Small intestine (tissue), 7 donors: ENCODE data around the gene MRPL14. TPM values are rescaled to one million over a fixed set of nuclear protein-coding genes. Genes with fewer than 3 reads are reported as not detected.

Experiments used
- DNase-seq, 2 donors: peaks; one replicate each; pipeline versions ENCODE4 v3.0.0 to v3.0.0-alpha.2; 2013
- FAIRE-seq: peaks from 2 replicates; lab custom pipeline; 2012; peaks lifted over from hg19 to GRCh38; lab: Jason Lieb, UNC
- H3K27ac ChIP-seq, 3 donors: one replicate each; pipeline ENCODE4 v1.5.1; 2013; ENCODE audit warnings: low read length in 2 of 3, mild to moderate bottlenecking in 2 of 3, control low read depth in 1 of 3, inconsistent platforms in 1 of 3, low read depth in 1 of 3, moderate library complexity in 1 of 3
- H3K27me3 ChIP-seq, 3 donors: one replicate each; pipeline ENCODE4 v1.6.1; 2013; ENCODE audit warnings: low read length in 3 of 3, inconsistent platforms in 1 of 3; ENCODE audit not compliant: control insufficient read depth in 3 of 3, insufficient read depth in 3 of 3
- H3K36me3 ChIP-seq, 3 donors: one replicate each; pipeline ENCODE4 v1.6.1; 2013; ENCODE audit warnings: low read length in 3 of 3, inconsistent platforms in 1 of 3, low read depth in 1 of 3, mild to moderate bottlenecking in 1 of 3, moderate library complexity in 1 of 3; ENCODE audit not compliant: control insufficient read depth in 3 of 3, insufficient read depth in 2 of 3
- H3K4me1 ChIP-seq, 3 donors: one replicate each; pipeline ENCODE4 v1.6.1; 2013; ENCODE audit warnings: low read length in 2 of 3, inconsistent platforms in 1 of 3, low read depth in 1 of 3, mild to moderate bottlenecking in 1 of 3, moderate library complexity in 1 of 3; ENCODE audit not compliant: control insufficient read depth in 3 of 3, insufficient read depth in 2 of 3
- H3K4me3 ChIP-seq, 3 donors: one replicate each; pipeline ENCODE4 v1.5.1; 2013; ENCODE audit warnings: low read length in 3 of 3, control low read depth in 1 of 3, inconsistent platforms in 1 of 3, low read depth in 1 of 3, mild to moderate bottlenecking in 1 of 3, moderate library complexity in 1 of 3
- H3K9me3 ChIP-seq, 2 donors: one replicate each; pipeline ENCODE4 v1.6.1; 2013; ENCODE audit warnings: low read depth in 1 of 2, low read length in 1 of 2; ENCODE audit not compliant: control insufficient read depth in 2 of 2, insufficient read depth in 1 of 2
- WGBS, 3 donors: extraction: QIAGEN DNeasy Blood & Tissue Kit; methylation state at CpG; one replicate each; pipeline ENCODE4 v1.1.7; 2013; 5-methylcytosine and 5-hydroxymethylcytosine counted together
- polyA plus RNA-seq, 4 donors: library from polyadenylated mRNA; stranded (reverse) in 3 of 4; unstranded in 1 of 4; fragments of 200-250 nt in 3 of 4; fragments of 120-200 nt in 1 of 4; gene quantifications; one replicate each; pipeline versions ENCODE4 v1.2.1 to v1.2.3, GENCODE V29; 2013
- donor health status: healthy with polysubstance abuse.
- donor health status: control.
- donor health status: control.
- donor health status: Bipolar disorder and iron deficiency.
- donor health status: healthy.

MRPL14 gene
- polyA plus RNA-seq, 4 donors, result 48.7 to 116 (median 96.0) TPM

DNA sequence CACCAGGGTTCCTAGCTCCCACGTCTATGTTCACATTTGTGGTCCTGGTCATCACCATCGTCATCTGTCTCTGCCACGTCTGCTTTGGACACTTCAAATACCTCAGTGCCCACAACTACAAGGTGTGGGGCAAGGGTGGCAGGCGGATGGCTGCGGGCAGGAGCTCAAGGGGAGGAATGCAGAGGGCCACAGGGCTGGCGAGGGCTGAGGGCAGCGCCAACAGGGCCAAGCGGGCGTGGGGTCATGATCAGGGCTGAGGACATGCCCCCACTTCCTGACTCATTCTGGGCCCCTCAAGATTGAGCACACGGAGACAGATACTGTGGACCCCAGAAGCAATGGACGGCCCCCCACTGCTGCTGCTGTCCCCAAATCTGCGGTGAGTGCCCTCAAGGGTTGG, 26.8 kb upstream of the MRPL14 start:
- Histone ChIP-seq H3K36me3 (peaks cover 0 to 48% (median 9%) of the 10 kb centered on the region in 3 donors), H3K4me3 (no peak overlapping the region), H3K9me3 (no peaks in the 10 kb centered on the region), H3K27ac (no peak overlapping the region), H3K27me3 (no peaks in the 10 kb centered on the region), H3K4me1 (peaks cover 0 to 23% (median 0%) of the 10 kb centered on the region in 3 donors)
- FAIRE-seq (no peak), DNase-seq (no peak)
- 88 to 92% (median 91%) methylated on average over 12 of the region's 12 CpGs for WGBS, 3 donors

DNA sequence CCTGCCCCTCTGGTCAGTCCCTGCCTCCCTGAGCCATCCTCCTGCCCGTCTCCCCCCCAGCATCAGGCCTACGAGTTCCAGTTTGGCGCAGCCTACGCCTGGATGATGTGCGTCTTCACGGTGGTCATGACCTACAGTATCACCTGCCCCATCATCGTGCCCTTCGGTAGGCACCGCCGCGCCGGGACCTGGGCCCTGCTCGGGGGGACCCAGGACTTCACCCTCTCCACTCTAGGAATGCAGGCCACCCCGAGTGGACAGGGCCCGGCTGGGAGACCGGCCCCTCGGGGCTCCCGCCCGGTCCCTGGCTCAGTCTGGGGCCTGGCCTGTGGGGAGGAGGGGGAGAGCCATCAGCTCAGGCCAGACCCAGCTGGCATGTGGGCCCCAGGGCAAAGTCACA, 25.3 kb upstream of the MRPL14 start:
- FAIRE-seq (no peak), DNase-seq (no peak)
- peaks cover 0 to 23% (median 0%) of the 10 kb centered on the region in 3 donors for H3K4me1 ChIP-seq

GRCh38 chr6:44152109-44152461, 24.8 kb upstream of the MRPL14 start:
- DNase-seq (no peak), FAIRE-seq (no peak)
- H3K4me1 ChIP-seq, result peaks cover 0 to 23% (median 0%) of the 10 kb centered on the region in 3 donors
- peaks cover 0 to 68% (median 9%) of the 10 kb centered on the region in 3 donors for H3K36me3 ChIP-seq
- no peak overlapping the region for H3K4me3 ChIP-seq
- no peak overlapping the region for H3K27ac ChIP-seq
- 51 to 55% (median 51%) methylated on average over 8 of the region's 8 CpGs for WGBS, 3 donors
- no peaks in the 10 kb centered on the region for H3K9me3 ChIP-seq
- no peaks in the 10 kb centered on the region for H3K27me3 ChIP-seq

More for the DNA sequence above, 25.3 kb upstream of the MRPL14 start:
- no peak overlapping the region for H3K4me3 ChIP-seq
- no peaks in the 10 kb centered on the region for H3K27me3 ChIP-seq
- no peaks in the 10 kb centered on the region for H3K9me3 ChIP-seq
- H3K27ac ChIP-seq, result no peak overlapping the region
- 92 to 94% (median 92%) methylated on average over 18 to 19 of the region's 19 CpGs for WGBS, 3 donors
- peaks cover 0 to 64% (median 9%) of the 10 kb centered on the region in 3 donors for H3K36me3 ChIP-seq

- Histone ChIP-seq H3K27ac (no peak overlapping the region), H3K27me3 (no peaks in the 10 kb centered on the region), H3K36me3 (peaks cover 0 to 74% (median 14%) of the 10 kb centered on the region in 3 donors), H3K9me3 (no peaks in the 10 kb centered on the region), H3K4me3 (no peak overlapping the region), H3K4me1 (peaks cover 0 to 19% (median 0%) of the 10 kb centered on the region in 3 donors)
- DNase-seq (peak; percentile 65 to 86), FAIRE-seq (no peak)
- WGBS, 3 donors, result 13 to 21% (median 15%) methylated on average over 24 to 31 of the region's 31 CpGs
Measured at GRCh38 chr6:44151348-44152108, 24.3 kb upstream of the MRPL14 start.

GRCh38 chr6:44150317-44150917, 23.2 kb upstream of the MRPL14 start:
- H3K9me3 ChIP-seq, result no peaks in the 10 kb centered on the region
- H3K27me3 ChIP-seq, result no peaks in the 10 kb centered on the region
- FAIRE-seq (no peak), DNase-seq (no peak)
- H3K4me3 ChIP-seq, result no peak overlapping the region
- peaks cover 0 to 79% (median 14%) of the 10 kb centered on the region in 3 donors for H3K36me3 ChIP-seq
- H3K4me1 ChIP-seq, result peaks cover 0 to 10% (median 0%) of the 10 kb centered on the region in 3 donors
- 78 to 86% (median 80%) methylated on average over 3 of the region's 3 CpGs for WGBS, 3 donors
- no peak overlapping the region for H3K27ac ChIP-seq

GRCh38 chr6:44149369-44150012, 22.2 kb upstream of the MRPL14 start:
- DNase-seq (no peak), FAIRE-seq (no peak)
- peaks cover 0 to 78% (median 14%) of the 10 kb centered on the region in 3 donors for H3K36me3 ChIP-seq
- WGBS, 3 donors, result 87 to 92% (median 90%) methylated on average over 7 of the region's 7 CpGs
- no peak overlapping the region for H3K4me3 ChIP-seq
- peaks cover 0 to 2% (median 0%) of the 10 kb centered on the region in 3 donors for H3K4me1 ChIP-seq
- H3K27me3 ChIP-seq, result no peaks in the 10 kb centered on the region
- no peak overlapping the region for H3K27ac ChIP-seq
- H3K9me3 ChIP-seq, result no peaks in the 10 kb centered on the region

- H3K36me3 ChIP-seq, result peaks cover 6 to 67% (median 14%) of the 10 kb centered on the region in 3 donors
- FAIRE-seq, result no peak
- no peak overlapping the region for H3K27ac ChIP-seq
Measured at GRCh38 chr6:44148306-44148705, 21.1 kb upstream of the MRPL14 start.

GRCh38 chr6:44147256-44147655, 20.0 kb upstream of the MRPL14 start:
- no peak for DNase-seq
- Histone ChIP-seq H3K27me3 (no peaks in the 10 kb centered on the region), H3K9me3 (no peaks in the 10 kb centered on the region), H3K27ac (no peak overlapping the region), H3K36me3 (peaks cover 6 to 64% (median 14%) of the 10 kb centered on the region in 3 donors), H3K4me3 (no peak overlapping the region), H3K4me1 (no peaks in the 10 kb centered on the region)
- WGBS, 3 donors, result 92 to 95% (median 94%) methylated on average over 7 of the region's 7 CpGs
- FAIRE-seq, result no peak

More at GRCh38 chr6:44148306-44148705, 21.1 kb upstream of the MRPL14 start:
- 66 to 83% (median 71%) methylated on average over 9 of the region's 9 CpGs for WGBS, 3 donors
- Histone ChIP-seq H3K9me3 (no peaks in the 10 kb centered on the region), H3K4me1 (peaks cover 0 to 2% (median 0%) of the 10 kb centered on the region in 3 donors), H3K27me3 (no peaks in the 10 kb centered on the region), H3K4me3 (no peak overlapping the region)
- DNase-seq, result no peak
